Thymus (tissue), 11 donors: Measurements from ENCODE around the gene POLR3E. TPM values are rescaled to one million over a fixed set of nuclear protein-coding genes. Genes with fewer than 3 reads are reported as not detected.

ENCODE experiments used
- DNase-seq, 9 donors: peaks; one replicate each; pipeline ENCODE4 v3.0.0-alpha.2; 2013; ENCODE audit warnings: low spot score in 9 of 9, low read depth in 6 of 9, missing footprints in 1 of 9
- H3K27ac ChIP-seq, 2 donors: one replicate each; pipeline ENCODE4 v1.5.1; 2013; ENCODE audit warnings: control low read depth in 1 of 2, low read depth in 1 of 2, low read length in 1 of 2, mild to moderate bottlenecking in 1 of 2, moderate library complexity in 1 of 2
- H3K27me3 ChIP-seq, 2 donors: one replicate each; pipeline ENCODE4 v1.5.1; 2013; ENCODE audit warnings: low read length in 1 of 2; ENCODE audit not compliant: control insufficient read depth in 2 of 2, insufficient read depth in 1 of 2
- H3K36me3 ChIP-seq, 2 donors: one replicate each; pipeline ENCODE4 v1.5.1; 2013; ENCODE audit warnings: low read length in 1 of 2, mild to moderate bottlenecking in 1 of 2, moderate library complexity in 1 of 2; ENCODE audit not compliant: control insufficient read depth in 2 of 2, insufficient read depth in 2 of 2
- H3K4me1 ChIP-seq, 2 donors: one replicate each; pipeline ENCODE4 v1.5.1; 2013; ENCODE audit warnings: low read length in 2 of 2; ENCODE audit not compliant: control insufficient read depth in 2 of 2, insufficient read depth in 2 of 2
- H3K4me3 ChIP-seq, 2 donors: one replicate each; pipeline ENCODE4 v1.5.1; 2013; ENCODE audit warnings: low read length in 2 of 2, control low read depth in 1 of 2, mild to moderate bottlenecking in 1 of 2
- H3K9me3 ChIP-seq, 2 donors: one replicate each; pipeline ENCODE4 v1.5.1; 2013; ENCODE audit warnings: low read length in 1 of 2, mild to moderate bottlenecking in 1 of 2; ENCODE audit not compliant: control insufficient read depth in 2 of 2, insufficient read depth in 1 of 2
- WGBS: extraction: QIAGEN DNeasy Blood & Tissue Kit; methylation state at CpG from one replicate; pipeline ENCODE4 v1.1.7; 2013; 5-methylcytosine and 5-hydroxymethylcytosine counted together
- polyA plus RNA-seq: library from polyadenylated mRNA; stranded (reverse); fragments of 200-250 nt; gene quantifications from one replicate; pipeline ENCODE4 v1.2.3, GENCODE V29; 2013
- total RNA-seq: library from RNA; stranded (reverse); fragments of 120-200 nt; gene quantifications from one replicate; pipeline ENCODE4 v1.2.4, GENCODE V29; 2013
- donor health status: healthy.

POLR3E gene
- total and polyA plus RNA-seq, 2 donors: 27.2 to 27.4 TPM

DNA sequence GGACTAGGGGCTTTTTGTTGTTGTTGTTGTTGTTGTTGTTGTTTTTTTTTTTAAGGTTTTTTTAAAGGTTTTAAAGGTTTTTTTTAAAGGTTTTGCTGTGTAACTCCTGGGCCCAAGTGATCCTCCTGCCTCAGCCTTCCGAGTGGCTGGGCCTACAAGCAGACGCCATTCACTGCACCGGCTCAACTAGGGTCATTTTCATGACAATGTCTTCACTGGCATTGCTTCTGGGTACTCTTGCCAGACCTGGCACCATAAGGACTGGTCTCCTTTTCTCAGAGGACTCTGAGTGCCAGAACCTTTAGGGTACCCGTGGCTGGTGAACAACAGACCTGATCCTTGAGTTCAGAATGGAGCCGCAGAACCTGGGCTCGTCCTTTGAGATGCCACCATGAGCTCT, 20.4 kb downstream of the POLR3E start:
- over 99% methylated on average over 6 of the region's 6 CpGs for WGBS
- peaks cover 0 to 1% of the 10 kb centered on the region in 2 donors for H3K9me3 ChIP-seq
- H3K4me1 ChIP-seq: no peaks in the 10 kb centered on the region
- H3K36me3 ChIP-seq: peaks cover 54 to 65% of the 10 kb centered on the region in 2 donors
- no peak overlapping the region for H3K27ac ChIP-seq
- no peak overlapping the region for H3K4me3 ChIP-seq
- DNase-seq: no peak
- no peaks in the 10 kb centered on the region for H3K27me3 ChIP-seq

DNA sequence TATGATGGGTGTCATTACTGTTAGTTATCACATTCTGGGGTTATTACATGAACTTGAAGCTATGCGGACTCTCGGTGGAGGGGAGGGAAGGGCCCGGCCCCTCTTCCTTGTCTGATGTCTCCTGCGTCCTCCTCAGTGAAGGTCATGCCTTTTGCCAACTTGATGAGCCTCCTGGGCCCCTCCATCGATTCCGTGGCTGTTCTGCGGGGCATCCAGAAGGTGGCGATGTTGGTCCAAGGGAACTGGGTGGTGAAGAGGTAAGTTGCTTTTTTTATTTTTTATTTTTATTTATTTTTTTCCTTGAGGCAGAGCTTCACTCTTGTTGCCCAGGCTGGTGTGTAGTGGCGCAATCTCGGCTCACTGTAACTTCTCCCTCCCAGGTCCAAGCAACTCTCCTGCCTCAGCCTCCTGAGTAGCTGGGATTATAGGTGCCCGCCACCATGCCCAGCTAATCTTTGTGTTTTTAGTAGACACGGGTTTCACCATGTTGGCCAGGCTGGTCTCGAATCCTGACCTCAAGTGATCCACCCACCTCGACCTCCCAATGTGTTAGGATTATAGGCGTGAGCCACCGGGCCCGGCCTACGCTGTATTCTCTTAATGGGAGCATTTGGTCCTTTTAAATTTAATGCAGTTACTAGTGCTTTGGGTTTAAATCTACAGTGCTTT, 21.6 kb downstream of the POLR3E start:
- peaks cover 56 to 63% of the 10 kb centered on the region in 2 donors for H3K36me3 ChIP-seq
- no peak overlapping the region for H3K27ac ChIP-seq
- H3K4me1 ChIP-seq: no peaks in the 10 kb centered on the region
- DNase-seq: peak in 2 of 9 donors; percentile 35 to 49
- H3K4me3 ChIP-seq: no peak overlapping the region
- 95% methylated on average over 18 of the region's 18 CpGs for WGBS
- no peaks in the 10 kb centered on the region for H3K27me3 ChIP-seq
- H3K9me3 ChIP-seq: peaks cover 0 to 1% of the 10 kb centered on the region in 2 donors

DNA sequence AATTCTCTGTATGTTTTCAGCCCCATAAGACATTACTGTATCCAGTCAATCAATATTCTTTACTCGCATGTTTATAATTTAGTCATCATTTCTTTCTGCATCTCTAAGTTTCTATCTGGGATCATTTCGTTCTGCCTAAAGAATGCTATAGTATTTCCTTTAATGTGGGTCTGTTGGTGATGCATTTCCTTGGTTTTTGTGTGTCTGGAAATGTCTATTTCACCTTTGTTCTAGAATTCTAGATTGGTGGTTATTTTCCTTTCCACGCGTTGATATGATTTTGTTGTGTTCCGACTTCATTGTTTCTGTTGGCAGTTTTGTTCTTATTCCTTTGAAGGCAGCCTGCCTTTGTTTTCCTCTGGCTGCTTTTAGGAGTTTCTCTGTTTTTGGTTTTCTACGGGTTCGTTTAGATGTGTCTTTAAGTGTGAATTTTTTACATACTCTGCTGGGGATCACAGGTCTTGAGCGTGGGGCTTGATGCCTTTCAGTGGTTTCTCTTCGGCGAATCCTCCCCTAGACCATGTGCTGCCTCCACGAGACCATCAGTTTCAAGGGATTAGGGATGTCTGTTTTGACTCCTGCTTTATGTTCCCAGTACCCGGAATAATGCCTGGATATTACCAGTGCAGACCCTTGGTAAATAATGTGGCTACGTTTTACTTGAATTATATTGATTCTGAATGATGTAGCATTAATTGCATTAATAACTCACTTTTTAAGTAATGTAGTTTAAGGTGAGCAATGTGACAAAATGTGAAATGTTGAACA, 23.5 kb downstream of the POLR3E start:
- no peak overlapping the region for H3K4me3 ChIP-seq
- H3K27me3 ChIP-seq: no peaks in the 10 kb centered on the region
- WGBS: 95% methylated on average over 13 of the region's 13 CpGs
- no peak overlapping the region for H3K27ac ChIP-seq
- H3K9me3 ChIP-seq: peaks cover 0 to 1% of the 10 kb centered on the region in 2 donors
- H3K36me3 ChIP-seq: peaks cover 60 to 63% of the 10 kb centered on the region in 2 donors
- no peak for DNase-seq
- H3K4me1 ChIP-seq: no peaks in the 10 kb centered on the region

- DNase-seq: peak; percentile 46 to 85 (median 68)
- 74% methylated on average over 16 of the region's 16 CpGs for WGBS
- Histone ChIP-seq H3K27ac (no peak overlapping the region), H3K4me3 (no peak overlapping the region), H3K9me3 (peaks cover 0 to 1% of the 10 kb centered on the region in 2 donors), H3K27me3 (no peaks in the 10 kb centered on the region), H3K4me1 (no peaks in the 10 kb centered on the region), H3K36me3 (peaks cover 59 to 60% of the 10 kb centered on the region in 2 donors)
Observed at GRCh38 chr16:22321340-22322001, 24.3 kb downstream of the POLR3E start.

DNA sequence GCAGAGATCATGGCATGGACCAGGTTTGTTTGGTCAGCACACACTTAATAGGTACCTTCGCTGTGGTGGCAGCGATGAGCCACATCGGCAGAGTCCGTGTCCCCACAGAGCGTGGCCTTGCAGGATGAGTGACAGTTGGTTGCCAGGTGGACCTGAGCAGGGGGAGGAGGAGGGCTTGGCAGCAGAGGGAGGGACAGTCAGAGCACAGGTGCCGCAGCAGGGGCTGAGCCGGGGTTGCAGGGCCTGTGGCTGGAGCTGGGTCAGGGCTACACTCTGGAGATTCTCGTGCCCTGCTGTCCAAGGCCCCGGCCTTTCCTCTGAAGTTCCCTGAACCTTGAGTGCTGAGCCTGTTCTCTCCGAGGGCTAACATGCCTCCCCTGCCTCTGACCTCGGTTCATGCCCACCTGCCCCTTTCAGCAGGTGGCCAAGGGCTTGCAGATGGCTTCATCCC, 24.8 kb downstream of the POLR3E start:
- no peaks in the 10 kb centered on the region for H3K27me3 ChIP-seq
- peaks cover 0 to 1% of the 10 kb centered on the region in 2 donors for H3K9me3 ChIP-seq
- H3K36me3 ChIP-seq: peaks cover 59 to 60% of the 10 kb centered on the region in 2 donors
- no peak for DNase-seq
- H3K27ac ChIP-seq: no peak overlapping the region
- WGBS: 98% methylated on average over 11 of the region's 11 CpGs
- no peaks in the 10 kb centered on the region for H3K4me1 ChIP-seq
- no peak overlapping the region for H3K4me3 ChIP-seq

GRCh38 chr16:22322741-22323140, 25.5 kb downstream of the POLR3E start:
- DNase-seq: no peak
- H3K36me3 ChIP-seq: peaks cover 59 to 62% of the 10 kb centered on the region in 2 donors
- H3K27ac ChIP-seq: no peak overlapping the region
- H3K27me3 ChIP-seq: no peaks in the 10 kb centered on the region
- H3K4me1 ChIP-seq: no peaks in the 10 kb centered on the region
- 98% methylated on average over 17 of the region's 17 CpGs for WGBS
- H3K4me3 ChIP-seq: no peak overlapping the region
- H3K9me3 ChIP-seq: peaks cover 0 to 1% of the 10 kb centered on the region in 2 donors

DNA sequence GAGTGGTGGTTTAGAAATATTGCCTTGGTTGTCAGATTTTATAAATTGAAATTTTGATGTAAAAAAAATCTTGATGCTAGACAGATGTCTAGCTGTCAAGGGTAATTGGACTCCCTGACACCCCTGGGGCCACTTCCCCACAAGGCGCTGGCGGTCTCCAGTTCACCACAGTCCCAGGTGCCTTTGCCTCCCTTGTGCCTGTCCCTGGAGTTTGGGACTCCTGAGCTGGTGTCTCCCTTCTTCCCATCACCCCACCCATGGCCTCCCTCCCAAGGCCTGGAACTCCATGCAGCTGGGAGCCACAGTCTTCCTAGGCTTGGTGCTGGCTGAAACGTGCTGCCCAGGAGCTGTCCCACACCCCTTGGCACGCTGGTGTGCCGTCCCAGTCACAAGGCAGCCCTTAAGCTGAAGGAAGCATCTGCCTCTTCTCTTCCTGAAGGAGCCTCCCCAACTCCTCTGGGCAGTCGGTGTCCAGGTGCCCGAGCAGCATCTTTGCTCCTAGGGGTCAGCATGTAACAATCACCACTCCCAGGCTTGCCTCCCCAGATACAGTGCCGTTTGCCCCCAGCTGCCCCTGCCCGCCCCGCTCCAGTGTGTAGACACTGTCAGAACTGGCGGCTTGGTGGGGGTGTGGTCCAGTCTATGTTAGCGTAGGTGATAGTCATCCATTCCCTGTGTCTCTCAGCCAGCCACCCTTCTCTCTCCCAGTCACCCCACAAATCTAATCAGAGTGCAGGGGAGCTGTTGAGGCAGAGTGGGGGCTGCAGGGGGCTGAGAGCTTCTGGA, 26.2 kb downstream of the POLR3E start:
- Histone ChIP-seq H3K4me3 (no peak overlapping the region), H3K9me3 (peaks cover 0 to 1% of the 10 kb centered on the region in 2 donors), H3K27me3 (no peaks in the 10 kb centered on the region), H3K36me3 (peaks cover 61 to 66% of the 10 kb centered on the region in 2 donors), H3K4me1 (no peaks in the 10 kb centered on the region), H3K27ac (no peak overlapping the region)
- DNase-seq: no peak
- 97% methylated on average over 12 of the region's 12 CpGs for WGBS

DNA sequence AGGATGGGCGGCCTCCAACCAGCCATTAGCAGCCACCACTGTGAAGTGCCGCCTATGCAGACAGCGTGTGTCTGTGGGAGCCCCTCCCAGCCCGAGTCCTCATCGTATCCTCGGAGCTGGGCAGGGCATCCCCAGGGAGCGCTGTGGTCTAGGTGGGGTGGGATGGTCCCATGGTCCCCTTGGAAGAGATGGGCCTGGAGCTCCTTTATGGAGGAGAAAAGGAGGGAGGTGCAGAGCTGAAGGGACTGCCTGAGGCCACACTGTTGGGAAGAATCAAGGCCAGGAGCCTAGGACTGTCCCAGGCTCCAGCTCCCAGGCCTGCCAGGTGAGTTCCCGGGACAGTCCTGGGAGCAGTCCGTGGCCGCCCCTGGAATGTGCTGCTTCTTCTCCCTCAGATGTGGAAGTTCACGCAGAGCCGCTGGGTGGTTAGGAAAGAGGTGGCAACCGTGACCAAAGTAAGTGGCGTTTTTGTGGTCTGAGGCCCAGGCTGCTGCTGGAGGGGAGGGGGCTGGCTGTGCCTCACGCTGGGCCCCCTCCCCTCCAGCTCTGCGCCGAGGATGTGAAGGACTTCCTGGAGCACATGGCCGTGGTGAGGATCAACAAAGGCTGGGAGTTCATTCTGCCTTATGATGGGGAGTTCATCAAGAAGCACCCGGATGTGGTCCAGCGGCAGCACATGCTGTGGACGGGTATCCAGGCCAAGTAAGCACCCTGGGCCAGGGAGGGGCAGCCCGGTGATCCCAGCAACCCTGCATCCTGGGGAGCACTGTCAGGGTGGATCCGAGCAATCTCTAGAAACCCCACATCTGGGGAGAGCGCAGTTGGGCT, 27.0 kb downstream of the POLR3E start:
- no peak for DNase-seq
- WGBS: 96% methylated on average over 24 of the region's 24 CpGs

More for the DNA sequence above, 27.0 kb downstream of the POLR3E start:
- peaks cover 0 to 1% of the 10 kb centered on the region in 2 donors for H3K9me3 ChIP-seq
- H3K36me3 ChIP-seq: peaks cover 53 to 61% of the 10 kb centered on the region in 2 donors
- no peaks in the 10 kb centered on the region for H3K4me1 ChIP-seq
- H3K27ac ChIP-seq: no peak overlapping the region
- no peaks in the 10 kb centered on the region for H3K27me3 ChIP-seq
- no peak overlapping the region for H3K4me3 ChIP-seq
